ENCODE measurements around the gene TBC1D5.

- TF ChIP-seq CTCF (conservative IDR thresholded peaks at IDR 0.05; ENCODE audit: low read length) (no peak), EZH2phosphoT487 (IDR thresholded peaks at IDR 0.05; ENCODE audit: borderline replicate concordance) (no peak)
Observed at GRCh38 chr3:17501745-17502144, 240.7 kb downstream of the TBC1D5 start.

Data from Loucy (cell line).